ENCODE results near the gene SLC35G3. TPM values are rescaled to one million over a fixed set of nuclear protein-coding genes. Genes with fewer than 3 reads are reported as not detected.

SLC35G3 gene
- total RNA-seq: not detected in 2 replicates

GRCh38 chr17:35194001-35194400 lies at the start of gene SLC35G3:
TSS of gene SLC35G3 (minus strand) at chr17:35194393. CDS start at chr17:35194307, 86 bp downstream.

GRCh38 chr17:35242805-35243560 lies 48.8 kb upstream of the SLC35G3 start, which contains the start of gene SLFN5:
TSS of gene SLFN5 (plus strand) at chr17:35243072. CDS start at chr17:35258691, 15,619 bp downstream.

GRCh38 chr17:35147375-35147905 lies 46.8 kb downstream of the SLC35G3 start, which contains the start of gene UNC45B:
TSS of gene UNC45B (plus strand) at chr17:35147817. CDS start at chr17:35148264, 447 bp downstream.

Other genes with a start within 250 kb of the SLC35G3 start
- gene CCT6B, start 232.9 kb downstream of the SLC35G3 start, total RNA-seq: 0.84 TPM in 1 of 2 replicates, not detected in the other
- gene ZNF830, start 232.9 kb downstream of the SLC35G3 start, total RNA-seq: 7.1 and 7.3 TPM in 2 replicates
- 18.3 and 24.4 TPM in 2 replicates for gene LIG3, start 213.9 kb downstream of the SLC35G3 start, total RNA-seq
- 12.9 and 14.9 TPM in 2 replicates for gene RFFL, start 130.7 kb downstream of the SLC35G3 start, total RNA-seq
- 10.5 and 16.7 TPM in 2 replicates for gene RAD51D, start 74.5 kb downstream of the SLC35G3 start, total RNA-seq
- gene FNDC8, start 72.8 kb downstream of the SLC35G3 start, total RNA-seq: not detected in 2 replicates
- 17.6 and 22.4 TPM in 2 replicates for gene NLE1, start 52.1 kb downstream of the SLC35G3 start, total RNA-seq
- gene UNC45B, start 46.6 kb downstream of the SLC35G3 start, total RNA-seq: not detected in 2 replicates
- 21.4 and 22.6 TPM in 2 replicates for gene SLFN5, start 48.7 kb upstream of the SLC35G3 start, total RNA-seq
- gene SLFN11, start 179.2 kb upstream of the SLC35G3 start, total RNA-seq: 74.9 and 82.3 TPM in 2 replicates
- gene SLFN12, start 238.1 kb upstream of the SLC35G3 start, total RNA-seq: 29.4 and 38.2 TPM in 2 replicates

Data from mammary microvascular endothelial cell (primary cell).